ENCODE measurements around the gene AHCTF1. TPM values are rescaled to one million over a fixed set of nuclear protein-coding genes. Genes with fewer than 3 reads are reported as not detected.

Gene AHCTF1
- polyA plus RNA-seq, 4 donors = 6.2 to 20.0 (median 8.5) TPM

- Histone ChIP-seq H3K4me1 (ENCODE audit: control insufficient read depth in 3 of 3, insufficient read depth in 2 of 3, low read depth in 1 of 3, low read length in 2 of 3) (no peaks in the 10 kb centered on the region), H3K27me3 (ENCODE audit: control insufficient read depth in 3 of 3, insufficient read depth in 3 of 3, low read length in 3 of 3) (no peaks in the 10 kb centered on the region), H3K27ac (ENCODE audit: low read depth in 1 of 3, low read length in 2 of 3) (no peak overlapping the region), H3K36me3 (ENCODE audit: control insufficient read depth in 3 of 3, insufficient read depth in 2 of 3, low read depth in 1 of 3, low read length in 3 of 3) (peaks cover 0 to 9% (median 6%) of the 10 kb centered on the region in 3 donors), H3K9me3 (ENCODE audit: control insufficient read depth in 2 of 2, insufficient read depth in 1 of 2, low read depth in 1 of 2, low read length in 1 of 2) (no peaks in the 10 kb centered on the region), H3K4me3 (ENCODE audit: low read depth in 1 of 3, low read length in 3 of 3) (no peak overlapping the region)
- WGBS, 3 donors = 78 to 87% (median 86%) methylated on average over 2 of the region's 2 CpGs
- FAIRE-seq (no peak), DNase-seq (no peak)
Measured at GRCh38 chr1:246838118-246838456, 93.7 kb downstream of the AHCTF1 start.

GRCh38 chr1:246837418-246838117, 94.2 kb downstream of the AHCTF1 start:
- H3K4me3 ChIP-seq (ENCODE audit: low read depth in 1 of 3, low read length in 3 of 3) = no peak overlapping the region
- H3K27me3 ChIP-seq (ENCODE audit: control insufficient read depth in 3 of 3, insufficient read depth in 3 of 3, low read length in 3 of 3) = no peaks in the 10 kb centered on the region
- peaks cover 0 to 9% (median 3%) of the 10 kb centered on the region in 3 donors for H3K36me3 ChIP-seq (ENCODE audit: control insufficient read depth in 3 of 3, insufficient read depth in 2 of 3, low read depth in 1 of 3, low read length in 3 of 3)
- FAIRE-seq (no peak), DNase-seq (no peak)
- H3K4me1 ChIP-seq (ENCODE audit: control insufficient read depth in 3 of 3, insufficient read depth in 2 of 3, low read depth in 1 of 3, low read length in 2 of 3) = no peaks in the 10 kb centered on the region
- 88 to 97% (median 92%) methylated on average over 9 of the region's 9 CpGs for WGBS, 3 donors
- no peaks in the 10 kb centered on the region for H3K9me3 ChIP-seq (ENCODE audit: control insufficient read depth in 2 of 2, insufficient read depth in 1 of 2, low read depth in 1 of 2, low read length in 1 of 2)
- H3K27ac ChIP-seq (ENCODE audit: low read depth in 1 of 3, low read length in 2 of 3) = no peak overlapping the region

- Histone ChIP-seq H3K36me3 (ENCODE audit: control insufficient read depth in 3 of 3, insufficient read depth in 2 of 3, low read depth in 1 of 3, low read length in 3 of 3) (peaks cover 0 to 4% (median 3%) of the 10 kb centered on the region in 3 donors), H3K4me3 (ENCODE audit: low read depth in 1 of 3, low read length in 3 of 3) (no peak overlapping the region), H3K9me3 (ENCODE audit: control insufficient read depth in 2 of 2, insufficient read depth in 1 of 2, low read depth in 1 of 2, low read length in 1 of 2) (no peaks in the 10 kb centered on the region), H3K27me3 (ENCODE audit: control insufficient read depth in 3 of 3, insufficient read depth in 3 of 3, low read length in 3 of 3) (no peaks in the 10 kb centered on the region), H3K27ac (ENCODE audit: low read depth in 1 of 3, low read length in 2 of 3) (no peak overlapping the region), H3K4me1 (ENCODE audit: control insufficient read depth in 3 of 3, insufficient read depth in 2 of 3, low read depth in 1 of 3, low read length in 2 of 3) (no peaks in the 10 kb centered on the region)
- 52 to 62% (median 57%) methylated on average over 6 of the region's 6 CpGs for WGBS, 3 donors
- DNase-seq (no peak), FAIRE-seq (no peak)
Measured at GRCh38 chr1:246836209-246836966, 95.4 kb downstream of the AHCTF1 start.

GRCh38 chr1:246831543-246831942, 100.2 kb downstream of the AHCTF1 start:
- no peaks in the 10 kb centered on the region for H3K36me3 ChIP-seq (ENCODE audit: control insufficient read depth in 3 of 3, insufficient read depth in 2 of 3, low read depth in 1 of 3, low read length in 3 of 3)
- no peak overlapping the region for H3K27ac ChIP-seq (ENCODE audit: low read depth in 1 of 3, low read length in 2 of 3)
- FAIRE-seq = no peak
- WGBS, 3 donors = 46 to 86% (median 80%) methylated on average over 4 of the region's 4 CpGs
- H3K27me3 ChIP-seq (ENCODE audit: control insufficient read depth in 3 of 3, insufficient read depth in 3 of 3, low read length in 3 of 3) = no peaks in the 10 kb centered on the region
- H3K4me3 ChIP-seq (ENCODE audit: low read depth in 1 of 3, low read length in 3 of 3) = no peak overlapping the region
- DNase-seq = no peak
- no peaks in the 10 kb centered on the region for H3K4me1 ChIP-seq (ENCODE audit: control insufficient read depth in 3 of 3, insufficient read depth in 2 of 3, low read depth in 1 of 3, low read length in 2 of 3)
- peaks cover 0 to 7% of the 10 kb centered on the region in 2 donors for H3K9me3 ChIP-seq (ENCODE audit: control insufficient read depth in 2 of 2, insufficient read depth in 1 of 2, low read depth in 1 of 2, low read length in 1 of 2)

GRCh38 chr1:246828818-246829217, 102.9 kb downstream of the AHCTF1 start:
- Histone ChIP-seq H3K27me3 (ENCODE audit: control insufficient read depth in 3 of 3, insufficient read depth in 3 of 3, low read length in 3 of 3) (no peaks in the 10 kb centered on the region), H3K4me3 (ENCODE audit: low read depth in 1 of 3, low read length in 3 of 3) (no peak overlapping the region), H3K36me3 (ENCODE audit: control insufficient read depth in 3 of 3, insufficient read depth in 2 of 3, low read depth in 1 of 3, low read length in 3 of 3) (no peaks in the 10 kb centered on the region), H3K4me1 (ENCODE audit: control insufficient read depth in 3 of 3, insufficient read depth in 2 of 3, low read depth in 1 of 3, low read length in 2 of 3) (no peaks in the 10 kb centered on the region), H3K9me3 (ENCODE audit: control insufficient read depth in 2 of 2, insufficient read depth in 1 of 2, low read depth in 1 of 2, low read length in 1 of 2) (peaks cover 0 to 7% of the 10 kb centered on the region in 2 donors), H3K27ac (ENCODE audit: low read depth in 1 of 3, low read length in 2 of 3) (no peak overlapping the region)
- 91 to 96% (median 94%) methylated on average over 4 of the region's 4 CpGs for WGBS, 3 donors
- DNase-seq = no peak
- FAIRE-seq = no peak

GRCh38 chr1:246827396-246827795, 104.4 kb downstream of the AHCTF1 start:
- FAIRE-seq (no peak), DNase-seq (no peak)
- Histone ChIP-seq H3K9me3 (ENCODE audit: control insufficient read depth in 2 of 2, insufficient read depth in 1 of 2, low read depth in 1 of 2, low read length in 1 of 2) (peaks cover 0 to 7% of the 10 kb centered on the region in 2 donors), H3K27me3 (ENCODE audit: control insufficient read depth in 3 of 3, insufficient read depth in 3 of 3, low read length in 3 of 3) (no peaks in the 10 kb centered on the region), H3K36me3 (ENCODE audit: control insufficient read depth in 3 of 3, insufficient read depth in 2 of 3, low read depth in 1 of 3, low read length in 3 of 3) (no peaks in the 10 kb centered on the region), H3K4me1 (ENCODE audit: control insufficient read depth in 3 of 3, insufficient read depth in 2 of 3, low read depth in 1 of 3, low read length in 2 of 3) (no peaks in the 10 kb centered on the region), H3K27ac (ENCODE audit: low read depth in 1 of 3, low read length in 2 of 3) (no peak overlapping the region), H3K4me3 (ENCODE audit: low read depth in 1 of 3, low read length in 3 of 3) (no peak overlapping the region)
- 74 to 92% (median 91%) methylated on average over 5 of the region's 5 CpGs for WGBS, 3 donors

GRCh38 chr1:246825557-246826175, 106.1 kb downstream of the AHCTF1 start:
- Histone ChIP-seq H3K4me3 (ENCODE audit: low read depth in 1 of 3, low read length in 3 of 3) (no peak overlapping the region), H3K27me3 (ENCODE audit: control insufficient read depth in 3 of 3, insufficient read depth in 3 of 3, low read length in 3 of 3) (no peaks in the 10 kb centered on the region), H3K4me1 (ENCODE audit: control insufficient read depth in 3 of 3, insufficient read depth in 2 of 3, low read depth in 1 of 3, low read length in 2 of 3) (no peaks in the 10 kb centered on the region), H3K36me3 (ENCODE audit: control insufficient read depth in 3 of 3, insufficient read depth in 2 of 3, low read depth in 1 of 3, low read length in 3 of 3) (no peaks in the 10 kb centered on the region), H3K27ac (ENCODE audit: low read depth in 1 of 3, low read length in 2 of 3) (no peak overlapping the region), H3K9me3 (ENCODE audit: control insufficient read depth in 2 of 2, insufficient read depth in 1 of 2, low read depth in 1 of 2, low read length in 1 of 2) (peaks cover 0 to 7% of the 10 kb centered on the region in 2 donors)
- DNase-seq = no peak
- FAIRE-seq = no peak
- WGBS, 3 donors = 61 to 97% (median 63%) methylated on average over 1 of the region's 1 CpG

GRCh38 chr1:246824541-246824940, 107.2 kb downstream of the AHCTF1 start:
- WGBS, 3 donors = 74 to 96% (median 82%) methylated on average over 2 of the region's 2 CpGs
- FAIRE-seq = no peak

More at GRCh38 chr1:246824541-246824940, 107.2 kb downstream of the AHCTF1 start:
- Histone ChIP-seq H3K4me1 (ENCODE audit: control insufficient read depth in 3 of 3, insufficient read depth in 2 of 3, low read depth in 1 of 3, low read length in 2 of 3) (no peaks in the 10 kb centered on the region), H3K27me3 (ENCODE audit: control insufficient read depth in 3 of 3, insufficient read depth in 3 of 3, low read length in 3 of 3) (no peaks in the 10 kb centered on the region), H3K36me3 (ENCODE audit: control insufficient read depth in 3 of 3, insufficient read depth in 2 of 3, low read depth in 1 of 3, low read length in 3 of 3) (no peaks in the 10 kb centered on the region), H3K27ac (ENCODE audit: low read depth in 1 of 3, low read length in 2 of 3) (no peak overlapping the region), H3K9me3 (ENCODE audit: control insufficient read depth in 2 of 2, insufficient read depth in 1 of 2, low read depth in 1 of 2, low read length in 1 of 2) (peaks cover 0 to 7% of the 10 kb centered on the region in 2 donors), H3K4me3 (ENCODE audit: low read depth in 1 of 3, low read length in 3 of 3) (no peak overlapping the region)
- DNase-seq = no peak

All from small intestine (tissue), 7 donors.